Body of pancreas (tissue), 4 donors: Measurements from ENCODE around the gene SLC18A3. TPM values are rescaled to one million over a fixed set of nuclear protein-coding genes. Genes with fewer than 3 reads are reported as not detected.

ENCODE experiments used
- ATAC-seq: fragments of 150-250 bp; one replicate; pipeline ENCODE4 v1.9.1; 2016
- DNase-seq, 4 donors: peaks; one replicate each; pipeline ENCODE4 v3.0.0-alpha.2; 2019
- H3K27ac ChIP-seq, 4 donors: fragments of 200-600 bp; sonication (generic); 1 replicate in 3 of 4; 2 replicates in 1 of 4; pipeline versions ENCODE4 v1.5.1 to v1.6.1; 2016 to 2019; ENCODE audit warnings: mild to moderate bottlenecking in 1 of 4, mixed read lengths in 1 of 4, moderate library complexity in 1 of 4
- H3K27me3 ChIP-seq, 2 donors: fragments of 200-600 bp; sonication (generic); one replicate each; pipeline ENCODE4 v1.6.0; 2016; ENCODE audit warnings: mild to moderate bottlenecking in 1 of 2
- H3K36me3 ChIP-seq, 2 donors: fragments of 200-600 bp; sonication (generic); replicated peaks in 1 of 2; 2 replicates each; pipeline ENCODE4 v1.5.1; 2016; ENCODE audit warnings: low read depth in 2 of 2; ENCODE audit not compliant: insufficient read depth in 1 of 2
- H3K4me1 ChIP-seq: fragments of 200-600 bp; sonication (generic); one replicate; pipeline ENCODE4 v1.6.0; 2016
- H3K4me3 ChIP-seq, 2 donors: fragments of 200-600 bp; sonication (generic); 1 replicate in 1 of 2; 2 replicates in 1 of 2; pipeline ENCODE4 v1.5.1; 2016 to 2019
- H3K9me3 ChIP-seq, 3 donors: fragments of 200-600 bp; sonication (generic); 1 replicate in 2 of 3; 2 replicates in 1 of 3; pipeline ENCODE4 v1.5.1; 2016
- CTCF ChIP-seq, 7 experiments: fragments of 450-650 bp in 4 of 7; fragments of 200-600 bp in 3 of 7; sonication (generic) in 3 of 7; IDR thresholded peaks; one replicate each; pipeline ENCODE4 v1.5.1; 2016 to 2019; ENCODE audit warnings: antibody characterized with exemption in 7 of 7
- POLR2A ChIP-seq, 3 donors: fragments of 450-650 bp; IDR thresholded peaks; one replicate each; pipeline ENCODE4 v1.6.1; 2016; ENCODE audit warnings: antibody characterized with exemption in 3 of 3, mild to moderate bottlenecking in 2 of 3
- WGBS, 2 donors: methylation state at CpG; one replicate each; pipeline ENCODE4 v1.1.5; 2017; 5-methylcytosine and 5-hydroxymethylcytosine counted together
- intact Hi-C: fragments of 100-400 bp; cut with DNase I; formaldehyde crosslinking; loops from one replicate; pipeline ENCODE4 v1.15.1; 2023
- total RNA-seq, 2 donors: library from RNA; depleted of rRNA; stranded (reverse); fragments of >200 nt; gene quantifications; one replicate each; pipeline ENCODE4 v1.1.0, GENCODE V29; 2016

The SLC18A3 gene
- total RNA-seq, 2 donors from 2014 or later: not detected

- DNase-seq (no peak), ATAC-seq (no peak)
- 78 to 82% methylated on average over 2 to 3 of the region's 3 CpGs for WGBS, 2 donors
- H3K27me3 ChIP-seq: no peaks in the 10 kb centered on the region
- no peak overlapping the region for H3K27ac ChIP-seq
- H3K4me1 ChIP-seq: no peaks in the 10 kb centered on the region
- H3K9me3 ChIP-seq: no peaks in the 10 kb centered on the region
- TF ChIP-seq POLR2A (IDR thresholded peaks at IDR 0.05): no peak
- no peak for TF ChIP-seq CTCF (IDR thresholded peaks at IDR 0.05)
- H3K36me3 ChIP-seq: no peaks in the 10 kb centered on the region
- no peak overlapping the region for H3K4me3 ChIP-seq
- intact Hi-C loops: no loop called here
Observed at GRCh38 chr10:49642311-49642710, 32.2 kb downstream of the SLC18A3 start.

- no peak for TF ChIP-seq CTCF (IDR thresholded peaks at IDR 0.05)
- no peak for TF ChIP-seq POLR2A (IDR thresholded peaks at IDR 0.05)
- H3K27me3 ChIP-seq: no peaks in the 10 kb centered on the region
- H3K27ac ChIP-seq: no peak overlapping the region
- H3K9me3 ChIP-seq: no peaks in the 10 kb centered on the region
- no peak for ATAC-seq
- H3K4me1 ChIP-seq: no peaks in the 10 kb centered on the region
- DNase-seq: no peak
- H3K36me3 ChIP-seq: no peaks in the 10 kb centered on the region
- WGBS, 2 donors: 85 to 92% methylated on average over 2 to 5 of the region's 5 CpGs
- H3K4me3 ChIP-seq: no peak overlapping the region
- intact Hi-C loops: no loop called here
Observed at GRCh38 chr10:49643241-49644034, 33.3 kb downstream of the SLC18A3 start.

GRCh38 chr10:49644035-49644646 is 34.0 kb downstream of the SLC18A3 start:
- no peak for TF ChIP-seq CTCF (IDR thresholded peaks at IDR 0.05)
- TF ChIP-seq POLR2A (IDR thresholded peaks at IDR 0.05): no peak

GRCh38 chr10:49645417-49645816 is 35.3 kb downstream of the SLC18A3 start:
- no peak overlapping the region for H3K4me3 ChIP-seq
- TF ChIP-seq CTCF (IDR thresholded peaks at IDR 0.05) (no peak), POLR2A (IDR thresholded peaks at IDR 0.05) (no peak)
- no peaks in the 10 kb centered on the region for H3K27me3 ChIP-seq
- H3K4me1 ChIP-seq: no peaks in the 10 kb centered on the region
- 48% methylated on average over 7 to 8 of the region's 8 CpGs for WGBS, 2 donors
- no peaks in the 10 kb centered on the region for H3K9me3 ChIP-seq
- no peaks in the 10 kb centered on the region for H3K36me3 ChIP-seq
- no peak overlapping the region for H3K27ac ChIP-seq
- no peak for ATAC-seq
- DNase-seq: no peak
- intact Hi-C loops: no loop called here

More at GRCh38 chr10:49644035-49644646, 34.0 kb downstream of the SLC18A3 start:
- WGBS, 2 donors: 56% methylated on average over 6 to 7 of the region's 7 CpGs
- intact Hi-C loops: no loop called here
- Histone ChIP-seq H3K36me3 (no peaks in the 10 kb centered on the region), H3K27me3 (no peaks in the 10 kb centered on the region), H3K9me3 (no peaks in the 10 kb centered on the region), H3K27ac (no peak overlapping the region), H3K4me3 (no peak overlapping the region), H3K4me1 (no peaks in the 10 kb centered on the region)
- ATAC-seq (no peak), DNase-seq (no peak)
